Activated CD4-positive, alpha-beta T cell treated with anti-CD3 and anti-CD28 coated beads, Interleukin-2, amount 50 U/mL, for 16 hours (primary cell): ENCODE results near the gene ADAMTS7.
"Not testable (repeated sequence)": the region's sequence is repeated elsewhere in the genome, so short reads cannot be mapped to it uniquely, and the experiment has no call there.

Experiments
- DNase-seq: peaks from one replicate; pipeline ENCODE4 v3.0.0-alpha.2; 2020

The ADAMTS7 gene

GRCh38 chr15:78831229-78832207 lies 20.3 kb upstream of the ADAMTS7 start:
- no peak for DNase-seq

- DNase-seq: no peak
These were observed 19.4 kb upstream of the ADAMTS7 start for GRCh38 chr15:78830514-78831228.

- no peak for DNase-seq
These were observed 17.7 kb upstream of the ADAMTS7 start for GRCh38 chr15:78828920-78829319.

- DNase-seq: no peak
These were observed 11.2 kb upstream of the ADAMTS7 start for GRCh38 chr15:78822514-78822913.

GRCh38 chr15:78811825-78812183 lies 540 bp upstream of the ADAMTS7 start:
- DNase-seq: no peak

- DNase-seq: no peak
These were observed 721 bp downstream of the ADAMTS7 start for GRCh38 chr15:78810362-78811123.

- no peak for DNase-seq
These were observed 1.3 kb downstream of the ADAMTS7 start for GRCh38 chr15:78810003-78810361.

GRCh38 chr15:78808550-78808949 lies 2.7 kb downstream of the ADAMTS7 start:
- DNase-seq: peak; percentile 50

GRCh38 chr15:78807359-78807758 lies 3.9 kb downstream of the ADAMTS7 start:
- no peak for DNase-seq

GRCh38 chr15:78804391-78804792 lies 6.9 kb downstream of the ADAMTS7 start:
- DNase-seq: no peak

GRCh38 chr15:78800806-78801205 lies 10.5 kb downstream of the ADAMTS7 start:
- no peak for DNase-seq

GRCh38 chr15:78800189-78800588 lies 11.1 kb downstream of the ADAMTS7 start:
- no peak for DNase-seq

GRCh38 chr15:78799102-78799501 lies 12.2 kb downstream of the ADAMTS7 start:
- not testable (repeated sequence) for DNase-seq

- not testable (repeated sequence) for DNase-seq
These were observed 12.9 kb downstream of the ADAMTS7 start for GRCh38 chr15:78798355-78798754.

GRCh38 chr15:78797951-78798350 lies 13.3 kb downstream of the ADAMTS7 start:
- DNase-seq: no peak

GRCh38 chr15:78796510-78796909 lies 14.8 kb downstream of the ADAMTS7 start:
- no peak for DNase-seq

- no peak for DNase-seq
These were observed 16.2 kb downstream of the ADAMTS7 start for GRCh38 chr15:78795043-78795442.

- DNase-seq: not testable (repeated sequence)
These were observed 16.8 kb downstream of the ADAMTS7 start for GRCh38 chr15:78794446-78794845.

- DNase-seq: no peak
These were observed 19.9 kb downstream of the ADAMTS7 start for GRCh38 chr15:78791357-78791756.

GRCh38 chr15:78790027-78790426 lies 21.2 kb downstream of the ADAMTS7 start:
- DNase-seq: peak; percentile 57

GRCh38 chr15:78789615-78790014 lies 21.6 kb downstream of the ADAMTS7 start:
- DNase-seq: no peak

GRCh38 chr15:78788016-78788660 lies 23.1 kb downstream of the ADAMTS7 start:
- no peak for DNase-seq

- not testable (repeated sequence) for DNase-seq
These were observed 28.9 kb downstream of the ADAMTS7 start for GRCh38 chr15:78782402-78782801.
